Gastroesophageal sphincter (tissue), 3 donors: Measurements from ENCODE around the gene RNASET2.

Experiments used
- CTCF ChIP-seq, 4 experiments: fragments of 200-600 bp in 2 of 4; fragments of 450-650 bp in 2 of 4; sonication (generic) in 1 of 4; IDR thresholded peaks; one replicate each; pipeline ENCODE4 v1.5.1; 2017 to 2019; ENCODE audit warnings: antibody characterized with exemption in 4 of 4, mild to moderate bottlenecking in 2 of 4, moderate library complexity in 2 of 4
- POLR2AphosphoS5 ChIP-seq: sonication (generic); formaldehyde crosslinking; IDR thresholded peaks from one replicate; pipeline ENCODE4 v1.6.1; 2017; ENCODE audit warnings: antibody characterized with exemption

DNA sequence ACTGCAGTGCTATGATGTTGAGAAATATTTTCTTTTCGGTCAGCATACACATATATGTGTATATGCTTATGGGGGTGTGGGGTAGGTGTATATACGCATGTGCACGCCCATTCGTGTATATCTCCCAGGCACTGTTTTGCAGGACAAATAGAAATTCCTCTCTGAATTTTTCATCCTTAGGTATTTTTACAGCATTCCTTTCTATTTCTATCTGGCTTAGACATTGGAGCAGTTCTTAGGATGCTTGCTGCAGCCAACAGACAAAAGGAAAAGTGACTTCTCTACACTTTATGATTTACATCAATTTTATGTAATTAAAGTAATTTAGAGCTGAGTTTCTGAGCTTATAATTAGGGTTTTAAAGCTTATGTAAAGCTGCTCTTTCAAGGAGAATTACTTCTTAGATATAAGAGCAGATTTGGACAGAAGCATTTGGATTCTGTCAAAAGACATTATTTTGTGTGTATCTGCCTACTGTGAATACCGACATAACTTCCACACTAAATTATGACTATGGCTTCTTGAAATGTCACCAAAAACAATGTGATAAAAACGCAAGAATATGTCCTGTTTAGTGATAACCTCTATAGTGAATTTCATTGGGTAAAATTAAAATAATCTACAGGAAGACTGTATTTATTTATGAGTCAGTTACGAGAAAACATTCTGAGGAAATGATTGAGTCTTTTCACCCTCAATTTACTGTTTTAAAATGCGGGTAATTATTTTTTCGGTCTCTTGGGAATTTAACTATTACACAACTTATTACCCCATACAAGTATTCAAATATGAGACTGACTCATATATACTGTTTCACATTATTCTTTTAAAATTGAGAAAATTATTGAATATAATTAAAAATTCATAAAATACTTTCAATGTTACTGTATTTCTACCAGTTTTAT is 21.5 kb upstream of the RNASET2 start:
- TF ChIP-seq CTCF (IDR thresholded peaks at IDR 0.05): no peak
- no peak for TF ChIP-seq POLR2AphosphoS5
